ENCODE data around the gene ADAMTS1.

The ADAMTS1 gene

GRCh38 chr21:26810676-26811415 lies 34.4 kb downstream of the ADAMTS1 start:
- H3K4me3 Mint-ChIP-seq = no peak overlapping the region
- no peak for DNase-seq

GRCh38 chr21:26810266-26810665 lies 34.9 kb downstream of the ADAMTS1 start:
- no peaks in the 10 kb centered on the region for H3K27me3 Mint-ChIP-seq
- no peak overlapping the region for H3K27ac Mint-ChIP-seq
- no peaks in the 10 kb centered on the region for H3K9me3 Mint-ChIP-seq
- no peak overlapping the region for H3K4me3 Mint-ChIP-seq
- H3K4me1 Mint-ChIP-seq = no peaks in the 10 kb centered on the region
- DNase-seq = no peak
- no peak for ATAC-seq

More at GRCh38 chr21:26810676-26811415, 34.4 kb downstream of the ADAMTS1 start:
- Mint-ChIP-seq H3K27me3 (no peaks in the 10 kb centered on the region), H3K4me1 (no peaks in the 10 kb centered on the region), H3K9me3 (no peaks in the 10 kb centered on the region), H3K27ac (no peak overlapping the region)
- ATAC-seq = no peak

- Mint-ChIP-seq H3K9me3 (no peaks in the 10 kb centered on the region), H3K4me3 (no peak overlapping the region), H3K4me1 (no peaks in the 10 kb centered on the region), H3K27ac (no peak overlapping the region), H3K27me3 (no peaks in the 10 kb centered on the region)
- DNase-seq (no peak), ATAC-seq (no peak)
Measured at GRCh38 chr21:26809745-26810144, 35.5 kb downstream of the ADAMTS1 start.

- H3K27ac Mint-ChIP-seq = no peak overlapping the region
- no peaks in the 10 kb centered on the region for H3K4me1 Mint-ChIP-seq
- H3K9me3 Mint-ChIP-seq = no peaks in the 10 kb centered on the region
- H3K27me3 Mint-ChIP-seq = peaks cover 15% of the 10 kb centered on the region
- DNase-seq (no peak), ATAC-seq (no peak)
- no peak overlapping the region for H3K4me3 Mint-ChIP-seq
Measured at GRCh38 chr21:26806801-26807295, 38.4 kb downstream of the ADAMTS1 start.

GRCh38 chr21:26804895-26805609 lies 40.2 kb downstream of the ADAMTS1 start:
- no peak overlapping the region for H3K27ac Mint-ChIP-seq
- DNase-seq (no peak), ATAC-seq (no peak)
- no peak overlapping the region for H3K4me3 Mint-ChIP-seq
- H3K9me3 Mint-ChIP-seq = no peaks in the 10 kb centered on the region
- peaks cover 15% of the 10 kb centered on the region for H3K27me3 Mint-ChIP-seq
- no peaks in the 10 kb centered on the region for H3K4me1 Mint-ChIP-seq

- Mint-ChIP-seq H3K4me1 (no peaks in the 10 kb centered on the region), H3K27me3 (peaks cover 26% of the 10 kb centered on the region), H3K4me3 (no peak overlapping the region), H3K9me3 (no peaks in the 10 kb centered on the region), H3K27ac (no peak overlapping the region)
- ATAC-seq = no peak
- no peak for DNase-seq
Measured at GRCh38 chr21:26801498-26801897, 43.7 kb downstream of the ADAMTS1 start.

- Mint-ChIP-seq H3K4me1 (no peaks in the 10 kb centered on the region), H3K27me3 (peaks cover 26% of the 10 kb centered on the region), H3K4me3 (no peak overlapping the region), H3K27ac (no peak overlapping the region), H3K9me3 (no peaks in the 10 kb centered on the region)
- DNase-seq (no peak), ATAC-seq (no peak)
Measured at GRCh38 chr21:26800970-26801431, 44.2 kb downstream of the ADAMTS1 start.

- Mint-ChIP-seq H3K4me1 (no peaks in the 10 kb centered on the region), H3K9me3 (no peaks in the 10 kb centered on the region), H3K27ac (no peak overlapping the region), H3K4me3 (no peak overlapping the region), H3K27me3 (peaks cover 26% of the 10 kb centered on the region)
- ATAC-seq (no peak), DNase-seq (no peak)
Measured at GRCh38 chr21:26800455-26800854, 44.8 kb downstream of the ADAMTS1 start.

GRCh38 chr21:26800001-26800400 lies 45.2 kb downstream of the ADAMTS1 start:
- Mint-ChIP-seq H3K4me1 (no peaks in the 10 kb centered on the region), H3K9me3 (no peaks in the 10 kb centered on the region), H3K27me3 (peaks cover 26% of the 10 kb centered on the region), H3K27ac (no peak overlapping the region), H3K4me3 (no peak overlapping the region)
- DNase-seq (no peak), ATAC-seq (no peak)

- H3K4me3 Mint-ChIP-seq = no peak overlapping the region
- no peaks in the 10 kb centered on the region for H3K9me3 Mint-ChIP-seq
- ATAC-seq (no peak), DNase-seq (no peak)
- no peaks in the 10 kb centered on the region for H3K4me1 Mint-ChIP-seq
- H3K27me3 Mint-ChIP-seq = peaks cover 22% of the 10 kb centered on the region
- no peak overlapping the region for H3K27ac Mint-ChIP-seq
Measured at GRCh38 chr21:26798856-26799751, 46.1 kb downstream of the ADAMTS1 start.

GRCh38 chr21:26797878-26798456 lies 47.2 kb downstream of the ADAMTS1 start:
- no peak overlapping the region for H3K4me3 Mint-ChIP-seq
- H3K4me1 Mint-ChIP-seq = no peaks in the 10 kb centered on the region
- H3K9me3 Mint-ChIP-seq = no peaks in the 10 kb centered on the region
- H3K27me3 Mint-ChIP-seq = peaks cover 11% of the 10 kb centered on the region
- ATAC-seq = no peak
- no peak for DNase-seq
- no peak overlapping the region for H3K27ac Mint-ChIP-seq

GRCh38 chr21:26795866-26796329 lies 49.3 kb downstream of the ADAMTS1 start:
- no peak for ATAC-seq
- H3K27me3 Mint-ChIP-seq = peaks cover 11% of the 10 kb centered on the region
- no peak overlapping the region for H3K4me3 Mint-ChIP-seq
- H3K4me1 Mint-ChIP-seq = no peaks in the 10 kb centered on the region
- no peak overlapping the region for H3K27ac Mint-ChIP-seq
- DNase-seq = no peak
- no peaks in the 10 kb centered on the region for H3K9me3 Mint-ChIP-seq

- Mint-ChIP-seq H3K27ac (no peak overlapping the region), H3K4me1 (no peaks in the 10 kb centered on the region), H3K9me3 (no peaks in the 10 kb centered on the region), H3K4me3 (no peak overlapping the region), H3K27me3 (peaks cover 11% of the 10 kb centered on the region)
- ATAC-seq (no peak), DNase-seq (no peak)
Measured at GRCh38 chr21:26795412-26795805, 49.8 kb downstream of the ADAMTS1 start.

- no peak for ATAC-seq
Measured at GRCh38 chr21:26794597-26795411, 50.4 kb downstream of the ADAMTS1 start.

More at GRCh38 chr21:26794597-26795411, 50.4 kb downstream of the ADAMTS1 start:
- no peak for DNase-seq
- H3K27me3 Mint-ChIP-seq = peaks cover 11% of the 10 kb centered on the region
- no peak overlapping the region for H3K4me3 Mint-ChIP-seq
- H3K9me3 Mint-ChIP-seq = no peaks in the 10 kb centered on the region
- H3K4me1 Mint-ChIP-seq = no peaks in the 10 kb centered on the region
- H3K27ac Mint-ChIP-seq = no peak overlapping the region
